Muscle of leg (tissue), 11 donors: Measurements from ENCODE around the gene SLC8A1. TPM values are rescaled to one million over a fixed set of nuclear protein-coding genes. Genes with fewer than 3 reads are reported as not detected.

Source experiments
- DNase-seq: peaks from one replicate; pipeline ENCODE4 v3.0.0; 2013
- H3K27ac ChIP-seq: one replicate; pipeline ENCODE4 v1.5.1; 2013; ENCODE audit warnings: mild to moderate bottlenecking, low read length, control low read depth
- H3K27me3 ChIP-seq: one replicate; pipeline ENCODE4 v1.6.1; 2013; ENCODE audit warnings: low read length; ENCODE audit not compliant: control insufficient read depth, insufficient read depth
- H3K36me3 ChIP-seq: one replicate; pipeline ENCODE4 v1.6.1; 2013; ENCODE audit warnings: low read length; ENCODE audit not compliant: control insufficient read depth, insufficient read depth
- H3K4me1 ChIP-seq: one replicate; pipeline ENCODE4 v1.6.1; 2013; ENCODE audit warnings: low read length; ENCODE audit not compliant: control insufficient read depth, insufficient read depth
- H3K4me3 ChIP-seq: one replicate; pipeline ENCODE4 v1.5.1; 2013; ENCODE audit warnings: low read length, control low read depth
- H3K9me3 ChIP-seq: replicated peaks from 2 replicates; pipeline ENCODE4 v1.6.1; 2013; ENCODE audit warnings: low read depth, low read length; ENCODE audit not compliant: control insufficient read depth
- WGBS: methylation state at CpG from one replicate; pipeline ENCODE4 v1.1.5; 2013; ENCODE audit warnings: missing lambda C conversion rate; ENCODE audit not compliant: insufficient coverage; 5-methylcytosine and 5-hydroxymethylcytosine counted together
- polyA plus RNA-seq, 8 donors: library from polyadenylated mRNA; unstranded; fragments of 120-200 nt; gene quantifications; one replicate each; pipeline versions ENCODE4 v1.2.1 to v1.2.3, GENCODE V29; 2013; ENCODE audit warnings: inconsistent platforms in 1 of 8, low replicate concordance in 1 of 8; ENCODE audit not compliant: insufficient read length in 8 of 8, insufficient read depth in 1 of 8
- total RNA-seq: library from RNA; stranded (reverse); fragments of 120-200 nt; gene quantifications from one replicate; pipeline ENCODE4 v1.2.4, GENCODE V29; 2013

Gene SLC8A1
- total and polyA plus RNA-seq, 9 donors, result 4.9 to 36.8 (median 8.9) TPM

DNA sequence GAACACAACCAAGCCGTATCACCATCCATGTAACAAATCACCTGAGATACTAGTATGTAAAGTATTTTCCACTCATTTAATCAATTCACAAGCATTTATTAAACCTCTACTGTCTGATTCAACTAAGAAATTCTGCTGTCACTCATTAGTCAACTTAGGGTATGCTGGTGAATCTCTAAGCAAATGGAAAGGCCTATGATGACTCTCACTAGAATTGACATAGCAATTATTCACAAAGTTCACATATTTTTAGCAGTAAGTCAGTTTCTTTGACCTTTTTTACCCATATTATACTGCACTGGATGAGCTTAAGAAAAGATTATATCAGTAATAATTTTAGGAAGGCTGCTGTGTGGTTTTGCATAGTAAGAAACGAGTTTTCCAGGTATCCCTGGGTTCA is 130.1 kb downstream of the SLC8A1 start:
- Histone ChIP-seq H3K27ac (no peak overlapping the region), H3K9me3 (no peaks in the 10 kb centered on the region), H3K36me3 (no peaks in the 10 kb centered on the region), H3K4me3 (no peak overlapping the region), H3K27me3 (no peaks in the 10 kb centered on the region), H3K4me1 (no peaks in the 10 kb centered on the region)
- no peak for DNase-seq
- no CpG with 5 or more reads among the region's 2 CpGs for WGBS

DNA sequence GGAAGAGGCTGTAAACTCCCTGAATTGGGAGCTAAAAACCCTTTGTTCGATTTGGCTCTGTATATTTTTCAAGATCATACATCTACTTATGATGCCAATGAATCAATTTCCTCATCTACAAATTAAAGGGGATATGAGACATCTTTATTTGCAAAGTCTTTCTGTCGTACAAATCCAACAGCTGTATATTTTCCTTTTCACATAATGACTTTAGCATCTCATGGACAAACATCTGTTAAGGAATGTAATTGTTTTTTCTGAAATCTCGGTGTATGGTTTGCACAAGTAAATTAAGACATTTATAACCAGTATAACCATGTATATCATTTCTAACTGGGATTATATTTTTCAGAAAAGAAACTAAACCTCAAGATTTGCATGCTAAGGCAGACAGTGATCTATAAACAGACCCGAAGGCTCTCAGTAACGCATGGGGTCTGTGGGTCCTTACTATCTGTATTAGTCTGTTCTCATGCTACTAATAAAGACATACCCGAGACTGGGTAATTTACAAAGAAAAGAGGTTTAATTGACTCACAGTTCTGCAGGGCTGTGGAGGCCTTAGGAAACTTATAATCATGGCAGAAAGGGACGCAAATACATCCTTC is 130.8 kb downstream of the SLC8A1 start:
- WGBS, result no CpG with 5 or more reads among the region's 7 CpGs
- no peaks in the 10 kb centered on the region for H3K27me3 ChIP-seq
- no peak overlapping the region for H3K4me3 ChIP-seq
- no peak for DNase-seq
- no peak overlapping the region for H3K27ac ChIP-seq
- H3K36me3 ChIP-seq, result no peaks in the 10 kb centered on the region
- no peaks in the 10 kb centered on the region for H3K9me3 ChIP-seq
- H3K4me1 ChIP-seq, result no peaks in the 10 kb centered on the region

DNA sequence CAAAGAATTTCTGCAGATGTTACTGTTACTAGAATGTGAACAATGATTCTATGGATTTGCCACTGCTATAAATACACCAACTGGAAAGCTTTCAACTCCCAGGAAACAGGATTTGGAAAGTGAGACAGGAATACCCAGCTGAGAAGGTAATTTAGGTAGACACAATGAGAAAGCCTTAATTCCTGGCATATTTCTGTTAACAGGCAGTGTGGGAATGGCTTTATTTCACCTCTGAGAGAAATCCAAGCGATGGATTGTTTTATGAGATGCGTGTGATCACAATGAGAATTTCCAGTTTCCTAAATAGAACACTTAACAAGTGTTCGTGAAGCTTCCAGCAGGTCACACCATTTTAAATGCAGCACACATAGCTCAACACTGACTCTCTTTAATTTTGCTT is 133.0 kb downstream of the SLC8A1 start:
- H3K4me3 ChIP-seq, result no peak overlapping the region
- H3K27ac ChIP-seq, result no peak overlapping the region

DNA sequence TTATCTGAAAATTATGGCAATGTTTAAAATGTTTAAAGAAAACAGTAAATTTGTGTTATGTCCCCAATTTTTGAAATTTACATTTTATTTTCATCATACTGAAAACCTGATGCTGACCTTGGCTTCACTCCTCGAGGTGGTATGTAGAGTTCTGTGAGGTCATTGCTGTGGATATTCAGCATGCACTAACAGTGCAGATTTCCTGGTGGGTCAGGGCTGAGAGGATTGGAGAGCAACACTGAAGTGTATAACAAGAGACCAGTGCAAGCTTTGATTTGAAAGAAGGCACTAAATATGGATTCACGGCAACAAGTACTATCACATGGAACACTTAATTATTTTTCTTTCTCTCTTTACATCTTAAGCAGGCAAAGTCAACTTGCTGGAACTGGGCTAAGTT is 134.1 kb downstream of the SLC8A1 start:
- no peak for DNase-seq
- Histone ChIP-seq H3K4me3 (no peak overlapping the region), H3K4me1 (no peaks in the 10 kb centered on the region), H3K9me3 (peaks cover 3% of the 10 kb centered on the region), H3K27me3 (no peaks in the 10 kb centered on the region), H3K27ac (no peak overlapping the region), H3K36me3 (no peaks in the 10 kb centered on the region)
- no CpG with 5 or more reads among the region's 2 CpGs for WGBS

More for the DNA sequence above, 133.0 kb downstream of the SLC8A1 start:
- no peak for DNase-seq
- Histone ChIP-seq H3K9me3 (peaks cover 3% of the 10 kb centered on the region), H3K36me3 (no peaks in the 10 kb centered on the region), H3K4me1 (no peaks in the 10 kb centered on the region), H3K27me3 (no peaks in the 10 kb centered on the region)
- WGBS, result 40% methylated on average over 1 of the region's 3 CpGs

DNA sequence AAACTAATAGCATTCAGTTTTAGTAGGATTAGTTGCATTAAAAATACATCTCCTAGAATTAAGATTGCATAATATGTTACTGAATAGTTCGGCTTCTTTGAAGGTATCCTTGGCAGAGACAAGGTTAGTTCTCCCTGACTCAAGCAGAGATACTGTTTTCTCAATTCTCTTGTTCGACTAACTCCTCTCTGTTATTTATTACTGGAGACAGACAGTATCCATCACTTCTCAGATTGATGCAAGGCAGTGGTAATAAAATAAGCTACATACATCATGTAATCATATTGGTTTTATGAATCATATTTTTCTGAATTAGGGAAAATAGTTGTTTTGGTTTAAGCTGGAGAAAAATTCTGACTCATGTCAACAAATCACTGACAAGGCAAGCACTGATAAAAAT is 134.8 kb downstream of the SLC8A1 start:
- Histone ChIP-seq H3K27ac (no peak overlapping the region), H3K4me3 (no peak overlapping the region), H3K4me1 (no peaks in the 10 kb centered on the region), H3K27me3 (no peaks in the 10 kb centered on the region), H3K9me3 (peaks cover 3% of the 10 kb centered on the region), H3K36me3 (no peaks in the 10 kb centered on the region)
- DNase-seq, result no peak
- WGBS, result no CpG with 5 or more reads among the region's 2 CpGs

DNA sequence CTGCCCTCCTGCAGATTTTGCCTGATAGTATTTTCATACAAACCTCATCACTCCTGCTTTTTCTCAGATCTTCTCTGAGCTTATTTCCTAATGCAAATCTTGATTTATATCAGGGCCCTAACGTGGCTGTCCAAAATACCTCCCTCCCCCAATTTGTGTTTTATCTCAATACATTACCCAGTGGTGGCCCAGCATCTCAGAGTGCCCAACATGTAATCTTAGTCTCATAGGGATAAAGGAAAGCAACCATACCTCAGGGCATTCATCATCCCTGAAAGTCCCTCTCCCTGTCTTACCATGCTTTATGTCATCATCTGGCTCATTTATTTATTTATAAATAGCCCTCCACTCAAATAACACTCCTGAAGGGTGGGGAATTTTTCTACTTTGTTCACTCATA is 135.3 kb downstream of the SLC8A1 start:
- 60% methylated on average over 1 of the region's 1 CpG for WGBS
- Histone ChIP-seq H3K36me3 (no peaks in the 10 kb centered on the region), H3K27ac (no peak overlapping the region), H3K27me3 (no peaks in the 10 kb centered on the region), H3K4me3 (no peak overlapping the region), H3K9me3 (peaks cover 3% of the 10 kb centered on the region), H3K4me1 (no peaks in the 10 kb centered on the region)
- no peak for DNase-seq

DNA sequence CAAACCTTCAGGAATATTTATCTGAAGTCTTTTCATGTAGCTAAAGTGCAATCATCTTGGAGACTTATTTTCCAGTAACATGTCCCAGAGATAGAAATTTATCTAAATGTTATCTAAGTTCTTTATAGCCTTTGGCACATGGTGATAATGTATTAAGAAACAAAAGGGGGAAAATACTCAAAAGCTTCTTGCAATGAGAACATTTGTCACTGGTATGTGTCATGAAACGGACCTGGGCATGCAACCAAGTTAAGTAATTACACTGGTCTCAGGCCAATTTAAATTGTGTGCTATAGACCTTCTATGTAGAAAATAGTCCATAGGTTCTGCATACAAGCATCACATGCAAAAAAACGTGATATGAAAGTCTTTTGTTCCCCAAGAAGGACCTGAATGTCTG is 136.2 kb downstream of the SLC8A1 start:
- H3K4me1 ChIP-seq, result no peaks in the 10 kb centered on the region
- no peak overlapping the region for H3K27ac ChIP-seq
- peak; percentile 56 for DNase-seq
- H3K4me3 ChIP-seq, result no peak overlapping the region
- WGBS, result no CpG with 5 or more reads among the region's 2 CpGs
- H3K27me3 ChIP-seq, result no peaks in the 10 kb centered on the region
- H3K9me3 ChIP-seq, result peaks cover 3% of the 10 kb centered on the region
- no peaks in the 10 kb centered on the region for H3K36me3 ChIP-seq

DNA sequence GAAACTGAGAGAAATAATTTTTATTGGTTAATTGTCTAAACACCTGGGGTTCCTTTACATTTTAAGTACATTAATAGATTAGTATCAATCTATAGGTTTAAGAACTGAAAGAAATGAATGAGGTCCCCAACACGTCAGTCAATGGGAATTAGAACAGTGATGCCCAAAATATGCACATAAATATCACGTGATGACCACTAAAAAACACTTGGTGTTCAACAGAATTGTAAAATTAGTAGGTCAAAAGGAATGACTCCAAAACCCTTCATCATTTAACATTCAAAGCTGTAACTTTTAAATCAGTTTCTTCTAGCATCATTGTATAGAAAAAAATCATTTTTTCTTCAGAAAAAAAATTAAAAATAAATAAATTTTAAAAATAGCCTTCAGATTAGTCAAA is 140.9 kb downstream of the SLC8A1 start:
- Histone ChIP-seq H3K36me3 (no peaks in the 10 kb centered on the region), H3K4me1 (no peaks in the 10 kb centered on the region), H3K27me3 (no peaks in the 10 kb centered on the region), H3K4me3 (no peak overlapping the region), H3K9me3 (peaks cover 3% of the 10 kb centered on the region), H3K27ac (no peak overlapping the region)
- no peak for DNase-seq
- WGBS, result no CpG with 5 or more reads among the region's 2 CpGs

DNA sequence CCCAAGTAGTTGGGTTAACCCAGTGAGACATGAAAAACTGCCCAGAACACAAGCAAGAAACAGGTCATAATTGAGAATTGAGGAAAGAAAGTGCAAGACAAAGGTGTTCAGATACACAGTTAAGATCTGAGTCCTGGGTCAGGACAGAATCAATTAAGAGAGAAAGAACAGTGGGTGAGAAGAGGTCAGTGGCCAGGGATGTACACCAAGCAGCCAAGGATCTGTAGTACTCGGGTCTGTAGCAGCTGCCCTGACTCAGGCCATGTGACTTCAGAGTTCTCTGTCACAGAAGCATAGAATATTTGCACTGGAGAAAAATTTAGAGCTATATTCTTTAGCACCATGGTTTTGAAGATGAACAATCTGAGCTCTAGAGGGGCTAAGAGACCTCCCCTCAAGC is 141.6 kb downstream of the SLC8A1 start:
- 100% methylated on average over 1 of the region's 1 CpG for WGBS

DNA sequence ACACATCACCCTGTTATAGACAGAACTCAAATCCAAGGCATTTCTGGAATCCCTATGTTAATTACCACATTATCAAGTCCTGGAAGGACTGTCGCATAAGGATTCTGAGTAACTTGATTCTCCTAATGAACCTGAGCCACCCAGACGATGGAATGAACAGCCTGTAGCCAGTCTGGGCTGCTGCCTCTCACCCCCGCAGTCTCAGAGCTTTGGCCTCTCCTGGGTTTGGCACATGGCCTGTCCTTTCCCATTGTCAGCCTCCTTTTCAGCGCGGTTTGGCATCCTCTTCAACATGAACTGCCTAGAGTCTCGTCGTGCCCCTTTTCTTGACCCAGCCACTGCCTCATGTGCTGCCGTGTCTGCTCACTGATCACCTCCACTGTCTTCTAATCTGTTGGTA is 147.6 kb downstream of the SLC8A1 start:
- H3K27me3 ChIP-seq, result no peaks in the 10 kb centered on the region
- no peak for DNase-seq
- H3K4me1 ChIP-seq, result peaks cover 2% of the 10 kb centered on the region
- WGBS, result 66% methylated on average over 8 of the region's 8 CpGs
- H3K4me3 ChIP-seq, result no peak overlapping the region
- H3K36me3 ChIP-seq, result no peaks in the 10 kb centered on the region
- no peak overlapping the region for H3K27ac ChIP-seq
- no peaks in the 10 kb centered on the region for H3K9me3 ChIP-seq

More for the DNA sequence above, 141.6 kb downstream of the SLC8A1 start:
- H3K36me3 ChIP-seq, result no peaks in the 10 kb centered on the region
- H3K4me1 ChIP-seq, result no peaks in the 10 kb centered on the region
- peaks cover 3% of the 10 kb centered on the region for H3K9me3 ChIP-seq
- no peak overlapping the region for H3K27ac ChIP-seq
- no peak for DNase-seq
- no peaks in the 10 kb centered on the region for H3K27me3 ChIP-seq
- no peak overlapping the region for H3K4me3 ChIP-seq

DNA sequence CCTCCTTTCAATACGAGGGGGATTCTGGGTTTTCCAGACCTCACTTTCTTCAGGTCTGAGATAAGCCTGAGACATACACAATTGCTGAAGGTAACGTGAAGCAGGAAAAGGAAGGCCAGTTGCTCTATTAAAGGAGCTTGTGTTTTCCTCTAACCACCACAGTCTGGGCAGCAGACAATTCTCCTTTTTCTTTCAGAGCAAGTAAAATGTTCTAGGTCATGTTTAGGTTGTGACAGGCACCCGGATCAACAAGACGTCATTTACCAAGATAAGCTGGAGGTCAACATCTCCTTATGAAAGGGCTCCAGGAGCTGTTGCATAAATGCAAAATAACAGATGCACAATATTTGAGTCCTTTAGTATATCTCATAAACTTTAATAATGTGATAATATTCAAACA is 148.1 kb downstream of the SLC8A1 start:
- Histone ChIP-seq H3K27me3 (no peaks in the 10 kb centered on the region), H3K36me3 (no peaks in the 10 kb centered on the region), H3K4me3 (no peak overlapping the region), H3K9me3 (no peaks in the 10 kb centered on the region), H3K4me1 (peaks cover 2% of the 10 kb centered on the region), H3K27ac (no peak overlapping the region)
- WGBS, result no CpG with 5 or more reads among the region's 4 CpGs
- no peak for DNase-seq
